Neural cell (in vitro differentiated cells): ENCODE data around the gene PTPRN2.
"Not testable (repeated sequence)": the region's sequence is repeated elsewhere in the genome, so short reads cannot be mapped to it uniquely, and the experiment has no call there.

Experiments
- EP300 ChIP-seq: fragments of 450-650 bp; conservative IDR thresholded peaks from 2 replicates; pipeline ENCODE4 v1.6.1; 2014; ENCODE audit warnings: antibody characterized with exemption, mild to moderate bottlenecking, moderate library complexity; ENCODE audit not compliant: poor library complexity, severe bottlenecking
- EZH2 ChIP-seq: fragments of 200-600, 300-800 bp; shearing (Covaris generic), sonication (generic); IDR thresholded peaks from 2 replicates; pipeline ENCODE4 v1.6.1; 2014; ENCODE audit warnings: antibody characterized with exemption, low read length, borderline replicate concordance, mild to moderate bottlenecking; ENCODE audit not compliant: insufficient read depth, poor library complexity, severe bottlenecking
- MXI1 ChIP-seq: fragments of 450-650 bp; conservative IDR thresholded peaks from 2 replicates; pipeline ENCODE4 v1.6.1; 2014; ENCODE audit warnings: antibody characterized with exemption, mild to moderate bottlenecking; ENCODE audit not compliant: poor library complexity, severe bottlenecking
- POLR2AphosphoS5 ChIP-seq: IDR thresholded peaks from 2 replicates; pipeline ENCODE4 v1.6.1; 2012
- RAD21 ChIP-seq: fragments of 450-650 bp; conservative IDR thresholded peaks from 2 replicates; pipeline ENCODE4 v1.6.1; 2014; ENCODE audit warnings: antibody characterized with exemption, mild to moderate bottlenecking, moderate library complexity
- SMC3 ChIP-seq: fragments of 450-650 bp; conservative IDR thresholded peaks from 2 replicates; pipeline ENCODE4 v1.6.1; 2014; ENCODE audit warnings: antibody characterized with exemption, mild to moderate bottlenecking, moderate library complexity; ENCODE audit not compliant: poor library complexity
- TAF1 ChIP-seq: IDR thresholded peaks from 2 replicates; pipeline ENCODE4 v1.6.1; 2012; ENCODE audit warnings: low read depth
- TF ChIP-seq, protein P1 (sequence below): fragments of 450-650 bp; IDR thresholded peaks from 2 replicates; pipeline ENCODE4 v1.5.1; 2014; ENCODE audit warnings: antibody characterized with exemption, mild to moderate bottlenecking, moderate library complexity; ENCODE audit not compliant: poor library complexity, severe bottlenecking
- TF ChIP-seq, protein P2 (sequence below): IDR thresholded peaks from 2 replicates; pipeline ENCODE4 v1.6.1; 2012; ENCODE audit warnings: borderline replicate concordance

DNA sequence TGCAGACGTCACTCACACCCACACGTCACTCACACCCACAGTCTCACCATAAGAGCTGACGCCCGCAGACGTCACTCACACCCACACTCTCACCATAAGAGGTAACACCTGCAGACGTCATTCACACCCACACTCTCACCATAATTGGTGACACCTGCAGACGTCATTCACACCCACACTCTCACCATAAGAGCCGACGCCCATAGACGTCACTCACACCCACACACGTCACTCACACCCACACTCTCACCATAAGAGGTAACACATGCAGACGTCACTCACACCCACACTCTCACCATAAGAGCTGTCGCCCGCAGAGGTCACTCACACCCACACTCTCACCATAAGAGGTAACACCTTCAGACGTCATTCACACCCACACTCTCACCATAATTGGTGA lies 246.5 kb downstream of the PTPRN2 start:
- TF ChIP-seq POLR2AphosphoS5, TAF1, RAD21, EZH2, SMC3, EP300, MXI1: not testable (repeated sequence)
- TF ChIP-seq, protein P1, sequence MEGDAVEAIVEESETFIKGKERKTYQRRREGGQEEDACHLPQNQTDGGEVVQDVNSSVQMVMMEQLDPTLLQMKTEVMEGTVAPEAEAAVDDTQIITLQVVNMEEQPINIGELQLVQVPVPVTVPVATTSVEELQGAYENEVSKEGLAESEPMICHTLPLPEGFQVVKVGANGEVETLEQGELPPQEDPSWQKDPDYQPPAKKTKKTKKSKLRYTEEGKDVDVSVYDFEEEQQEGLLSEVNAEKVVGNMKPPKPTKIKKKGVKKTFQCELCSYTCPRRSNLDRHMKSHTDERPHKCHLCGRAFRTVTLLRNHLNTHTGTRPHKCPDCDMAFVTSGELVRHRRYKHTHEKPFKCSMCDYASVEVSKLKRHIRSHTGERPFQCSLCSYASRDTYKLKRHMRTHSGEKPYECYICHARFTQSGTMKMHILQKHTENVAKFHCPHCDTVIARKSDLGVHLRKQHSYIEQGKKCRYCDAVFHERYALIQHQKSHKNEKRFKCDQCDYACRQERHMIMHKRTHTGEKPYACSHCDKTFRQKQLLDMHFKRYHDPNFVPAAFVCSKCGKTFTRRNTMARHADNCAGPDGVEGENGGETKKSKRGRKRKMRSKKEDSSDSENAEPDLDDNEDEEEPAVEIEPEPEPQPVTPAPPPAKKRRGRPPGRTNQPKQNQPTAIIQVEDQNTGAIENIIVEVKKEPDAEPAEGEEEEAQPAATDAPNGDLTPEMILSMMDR = not testable (repeated sequence)
- TF ChIP-seq, protein P2, sequence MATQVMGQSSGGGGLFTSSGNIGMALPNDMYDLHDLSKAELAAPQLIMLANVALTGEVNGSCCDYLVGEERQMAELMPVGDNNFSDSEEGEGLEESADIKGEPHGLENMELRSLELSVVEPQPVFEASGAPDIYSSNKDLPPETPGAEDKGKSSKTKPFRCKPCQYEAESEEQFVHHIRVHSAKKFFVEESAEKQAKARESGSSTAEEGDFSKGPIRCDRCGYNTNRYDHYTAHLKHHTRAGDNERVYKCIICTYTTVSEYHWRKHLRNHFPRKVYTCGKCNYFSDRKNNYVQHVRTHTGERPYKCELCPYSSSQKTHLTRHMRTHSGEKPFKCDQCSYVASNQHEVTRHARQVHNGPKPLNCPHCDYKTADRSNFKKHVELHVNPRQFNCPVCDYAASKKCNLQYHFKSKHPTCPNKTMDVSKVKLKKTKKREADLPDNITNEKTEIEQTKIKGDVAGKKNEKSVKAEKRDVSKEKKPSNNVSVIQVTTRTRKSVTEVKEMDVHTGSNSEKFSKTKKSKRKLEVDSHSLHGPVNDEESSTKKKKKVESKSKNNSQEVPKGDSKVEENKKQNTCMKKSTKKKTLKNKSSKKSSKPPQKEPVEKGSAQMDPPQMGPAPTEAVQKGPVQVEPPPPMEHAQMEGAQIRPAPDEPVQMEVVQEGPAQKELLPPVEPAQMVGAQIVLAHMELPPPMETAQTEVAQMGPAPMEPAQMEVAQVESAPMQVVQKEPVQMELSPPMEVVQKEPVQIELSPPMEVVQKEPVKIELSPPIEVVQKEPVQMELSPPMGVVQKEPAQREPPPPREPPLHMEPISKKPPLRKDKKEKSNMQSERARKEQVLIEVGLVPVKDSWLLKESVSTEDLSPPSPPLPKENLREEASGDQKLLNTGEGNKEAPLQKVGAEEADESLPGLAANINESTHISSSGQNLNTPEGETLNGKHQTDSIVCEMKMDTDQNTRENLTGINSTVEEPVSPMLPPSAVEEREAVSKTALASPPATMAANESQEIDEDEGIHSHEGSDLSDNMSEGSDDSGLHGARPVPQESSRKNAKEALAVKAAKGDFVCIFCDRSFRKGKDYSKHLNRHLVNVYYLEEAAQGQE = not testable (repeated sequence)
